ENCODE data around the gene CTSF. TPM values are rescaled to one million over a fixed set of nuclear protein-coding genes. Genes with fewer than 3 reads are reported as not detected.
"Not testable (repeated sequence)": the region's sequence is repeated elsewhere in the genome, so short reads cannot be mapped to it uniquely, and the experiment has no call there.

Gene CTSF
- polyA plus RNA-seq, 3 donors: 95.5 to 107 (median 105) TPM

DNA sequence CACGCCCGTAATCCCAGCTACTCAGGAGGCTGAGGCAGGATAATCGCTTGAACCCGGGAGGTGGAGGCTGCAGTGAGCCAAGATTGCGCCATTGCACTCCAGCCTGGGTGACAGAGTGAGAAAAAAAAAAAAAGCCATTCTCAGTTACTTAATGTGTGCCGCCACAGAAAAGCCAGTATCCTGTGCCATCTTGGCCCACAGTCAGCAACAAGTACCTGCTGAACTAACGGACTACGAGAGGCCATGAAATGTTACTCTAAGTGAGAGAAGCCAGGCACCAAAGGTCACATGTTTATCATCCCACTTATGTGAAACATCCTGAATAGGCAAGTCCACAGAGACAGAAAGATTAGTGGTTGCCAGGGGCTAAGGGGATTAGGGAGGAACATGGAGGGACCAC is 27.8 kb downstream of the CTSF start:
- not testable (repeated sequence) for DNase-seq (ENCODE audit: low read depth in 3 of 3, low spot score in 2 of 3)

DNA sequence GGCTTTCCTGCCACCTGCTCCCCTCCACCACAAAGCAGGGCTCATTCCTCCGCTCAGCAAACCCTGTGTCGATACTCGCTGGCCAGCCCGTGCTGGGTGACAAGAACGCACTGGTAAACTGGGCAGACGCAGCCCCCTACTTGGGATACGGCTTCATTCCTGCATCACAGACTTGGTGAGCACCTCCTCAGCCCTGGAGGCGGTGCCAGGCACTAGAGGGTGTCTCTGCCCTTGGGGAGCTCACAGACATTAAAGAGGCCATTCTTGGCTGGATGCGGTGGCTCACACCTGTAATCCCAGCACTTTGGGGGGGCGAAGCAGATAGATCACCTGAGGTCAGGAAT is 28.6 kb downstream of the CTSF start:
- no peak for DNase-seq (ENCODE audit: low read depth in 3 of 3, low spot score in 2 of 3)

DNA sequence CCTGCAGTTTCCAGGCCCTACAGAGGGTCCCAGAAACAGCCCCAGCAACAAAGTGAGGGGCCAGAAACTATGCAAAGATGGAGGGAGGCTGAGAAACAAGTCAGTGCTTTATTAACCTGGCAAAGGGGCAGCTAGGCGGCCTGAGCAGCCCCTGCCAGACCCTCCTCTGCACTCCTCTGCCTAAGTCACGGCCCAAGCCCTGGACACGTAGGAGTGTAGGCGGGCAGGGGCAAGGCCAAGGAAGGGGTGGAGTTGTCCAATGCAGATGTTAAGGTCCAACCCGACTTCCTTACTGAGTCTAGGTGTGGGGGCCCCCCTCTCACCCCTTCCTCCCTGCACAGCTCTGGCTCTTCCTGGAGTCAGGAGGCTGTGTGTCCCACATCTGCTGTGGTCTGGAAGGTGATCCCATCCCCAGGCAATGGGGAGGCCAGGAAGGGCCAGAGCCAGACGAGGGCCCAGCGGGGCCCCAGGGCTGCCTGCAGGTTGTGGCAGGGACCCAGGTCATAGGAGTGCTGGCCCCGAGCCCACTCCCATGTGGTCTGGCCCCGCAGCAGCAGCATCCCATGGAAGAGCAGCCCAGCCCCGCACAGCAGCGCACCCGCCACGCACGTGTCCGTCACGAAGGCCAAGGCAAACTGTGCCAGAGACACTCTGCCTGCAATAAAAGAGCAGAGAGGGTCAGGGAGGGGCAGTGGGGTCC is 29.1 kb downstream of the CTSF start:
- no peak for DNase-seq (ENCODE audit: low read depth in 3 of 3, low spot score in 2 of 3)

DNA sequence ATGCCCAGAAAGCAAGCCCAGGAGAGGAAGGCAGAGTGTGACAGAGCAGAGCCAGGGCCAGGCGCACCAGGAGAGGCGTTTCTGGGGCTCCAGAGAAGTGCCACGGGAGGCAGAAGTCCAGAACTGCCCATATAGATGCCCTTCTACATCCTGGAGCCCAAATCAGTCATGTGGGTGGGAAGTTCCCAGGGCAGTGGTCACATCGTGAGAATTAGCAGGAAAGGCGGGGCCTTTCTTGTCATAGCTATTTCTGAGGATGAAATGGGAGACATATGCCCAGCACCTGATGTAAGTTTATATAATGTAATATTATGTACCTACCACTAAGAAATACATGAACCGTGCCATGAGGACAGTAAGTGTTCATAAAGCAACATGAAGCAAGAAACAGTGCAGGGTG is 35.6 kb downstream of the CTSF start:
- no peak for DNase-seq (ENCODE audit: low read depth in 3 of 3, low spot score in 2 of 3)

DNA sequence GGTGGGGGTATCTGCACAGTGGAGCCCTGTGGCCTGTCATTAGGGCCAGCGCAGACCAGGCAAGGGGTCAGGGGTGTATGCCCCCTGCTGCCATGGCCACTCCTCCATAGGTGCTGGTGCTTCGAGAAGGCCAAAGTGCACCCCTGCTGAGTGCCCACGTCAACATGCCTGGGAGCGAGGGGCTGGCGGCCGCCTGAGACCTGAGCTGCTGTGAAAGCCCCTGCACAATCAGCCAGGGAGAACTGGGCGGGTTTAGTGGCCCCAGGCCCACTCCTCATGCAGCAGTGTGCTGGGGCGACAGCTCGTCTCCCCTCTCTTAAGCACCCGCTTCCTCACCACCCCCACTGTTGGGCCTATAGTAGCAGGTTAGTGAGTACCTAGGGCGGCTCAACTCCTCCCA is 36.6 kb downstream of the CTSF start:
- DNase-seq (ENCODE audit: low read depth in 3 of 3, low spot score in 2 of 3): no peak

DNA sequence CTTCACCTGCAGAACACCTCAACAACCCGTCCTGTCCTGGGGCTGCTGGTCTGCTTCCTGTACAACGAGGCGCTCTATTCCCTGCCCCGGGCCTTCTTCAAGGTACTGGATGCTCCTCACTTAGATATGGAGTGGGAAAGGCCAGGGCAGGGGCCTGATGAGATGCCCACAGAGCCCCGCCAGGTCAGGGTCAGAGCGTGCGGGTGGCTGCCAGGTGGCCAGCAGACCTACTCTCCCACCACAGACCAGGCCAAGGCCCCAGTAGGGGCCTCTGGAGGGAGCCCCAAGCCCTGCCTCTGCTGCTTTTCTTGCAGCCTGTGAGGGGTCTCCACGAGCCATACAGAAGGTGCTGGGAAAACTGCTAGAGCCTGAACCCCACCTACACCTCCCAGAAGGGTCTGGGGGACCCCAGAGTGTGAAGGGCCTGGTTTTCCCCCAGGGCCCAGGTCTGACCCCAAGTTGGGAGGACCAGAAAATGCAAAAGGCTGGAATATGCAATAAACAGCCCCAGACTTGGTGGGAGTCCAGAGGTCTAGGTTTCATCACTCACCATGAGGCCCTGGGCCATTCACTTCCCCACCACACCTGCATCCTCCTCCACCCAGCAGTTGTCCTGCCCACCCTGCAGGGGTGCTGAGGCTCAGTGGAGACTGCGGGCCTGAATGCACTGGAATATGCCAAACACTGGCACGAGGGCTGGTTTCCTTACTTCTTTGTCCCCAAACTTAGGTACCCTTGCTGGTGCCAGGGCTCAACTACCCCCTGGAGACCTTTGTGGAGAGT is 37.3 kb downstream of the CTSF start:
- no peak for DNase-seq (ENCODE audit: low read depth in 3 of 3, low spot score in 2 of 3)

DNA sequence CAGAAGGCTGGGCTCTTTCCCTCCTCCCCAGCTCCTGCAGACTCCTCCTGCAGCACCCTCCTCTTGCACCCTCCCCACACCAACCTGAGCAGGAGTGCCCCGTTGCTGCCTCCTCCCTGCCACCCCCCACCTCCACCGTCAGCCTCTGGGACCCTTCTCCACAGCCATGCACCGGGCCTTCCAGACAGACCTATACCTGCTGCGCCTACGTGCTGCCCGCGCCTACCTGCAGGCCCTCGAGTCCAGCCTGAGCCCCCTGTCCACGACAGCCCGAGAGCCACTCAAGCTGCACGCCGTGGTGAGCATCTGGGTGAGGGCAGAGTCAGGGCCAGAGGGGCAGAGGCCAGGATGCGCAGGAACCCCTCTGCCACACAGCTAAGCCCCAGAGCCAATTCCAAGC is 38.8 kb downstream of the CTSF start:
- no peak for DNase-seq (ENCODE audit: low read depth in 3 of 3, low spot score in 2 of 3)

DNA sequence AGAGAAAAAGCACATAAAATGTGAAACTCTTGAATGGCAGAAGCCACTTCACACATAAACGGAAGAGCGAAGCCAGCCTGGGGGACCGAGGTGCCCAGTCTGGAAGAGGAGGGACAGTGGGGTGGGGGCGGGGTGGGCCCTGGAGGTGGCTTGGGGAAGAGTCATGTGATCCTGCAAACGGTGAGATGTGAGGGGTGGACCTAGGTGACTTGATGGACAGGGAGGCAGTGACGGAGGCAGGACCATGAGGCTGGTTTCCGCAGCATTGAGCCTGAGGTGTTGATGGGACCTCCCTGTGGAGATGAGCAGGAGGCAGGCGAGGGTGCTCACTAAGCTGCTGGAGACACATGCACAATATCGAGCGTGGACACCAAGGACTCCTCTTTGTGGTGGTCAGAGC is 39.3 kb downstream of the CTSF start:
- no peak for DNase-seq (ENCODE audit: low read depth in 3 of 3, low spot score in 2 of 3)

DNA sequence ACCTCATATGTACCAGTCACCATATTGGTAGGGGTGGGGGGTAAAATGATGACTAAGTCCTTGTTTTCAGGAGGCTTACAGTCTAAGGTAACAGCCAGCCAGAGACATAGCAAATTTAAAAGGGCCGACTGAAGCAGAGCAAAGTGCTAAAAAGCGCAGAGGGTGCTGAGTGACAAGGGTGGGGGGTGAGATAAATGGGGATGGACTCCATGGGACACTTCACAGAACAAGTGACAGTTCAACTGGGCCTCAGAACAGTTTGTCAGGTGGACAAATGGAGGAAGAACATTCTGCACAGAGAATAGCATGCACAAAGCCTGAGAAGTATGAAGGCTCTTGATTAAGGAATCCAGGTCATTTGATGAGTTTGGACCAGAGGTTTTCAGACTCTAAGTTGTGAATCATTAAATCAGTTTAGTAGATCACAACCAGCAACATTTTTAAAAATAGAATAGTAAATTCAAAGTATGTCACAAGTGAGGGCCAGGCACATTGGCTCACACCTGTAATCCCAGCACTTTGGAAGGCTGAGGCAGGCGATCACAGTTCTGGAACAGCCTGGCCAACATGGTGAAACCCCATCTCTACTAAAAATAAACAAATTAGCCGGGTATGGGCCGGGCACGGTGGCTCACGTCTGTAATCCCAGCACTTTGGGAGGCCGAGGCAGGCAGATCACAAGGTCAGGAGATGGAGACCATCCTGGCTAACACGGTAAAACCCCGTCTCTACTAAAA is 43.9 kb downstream of the CTSF start:
- no peak for DNase-seq (ENCODE audit: low read depth in 3 of 3, low spot score in 2 of 3)

DNA sequence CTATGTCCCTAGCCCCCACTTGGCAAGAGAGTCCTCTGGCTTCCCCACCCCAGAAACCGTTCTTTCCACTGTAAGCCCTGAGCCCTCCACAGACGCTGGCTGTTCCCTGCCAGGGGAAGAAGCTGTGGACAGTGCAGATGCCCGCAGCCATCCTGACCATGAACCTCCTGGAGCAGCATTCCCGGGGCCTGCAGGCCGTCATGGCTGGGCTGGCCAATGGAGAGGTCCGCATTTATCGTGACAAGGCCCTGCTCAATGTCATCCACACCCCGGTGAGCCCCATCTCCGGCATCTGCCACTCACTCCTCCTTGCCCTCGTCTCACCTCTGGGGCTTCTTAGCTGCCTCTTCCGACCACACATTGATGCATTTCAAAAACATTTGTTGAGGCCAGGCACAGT is 44.8 kb downstream of the CTSF start:
- DNase-seq (ENCODE audit: low read depth in 3 of 3, low spot score in 2 of 3): no peak

Other genes with a start within 250 kb of the CTSF start
- gene RIN1, start 232.2 kb downstream of the CTSF start, polyA plus RNA-seq (ENCODE audit: insufficient read length in 3 of 3): 1 to 10 TPM; 1.4 to 2.3 (median 1.6) TPM
- gene BRMS1, start 223.5 kb downstream of the CTSF start, polyA plus RNA-seq (ENCODE audit: insufficient read length in 3 of 3): 10 to 100 TPM; 30.7 to 32.0 (median 31.3) TPM
- gene B4GAT1, start 221.0 kb downstream of the CTSF start, polyA plus RNA-seq (ENCODE audit: insufficient read length in 3 of 3): 10 to 100 TPM; 50.0 to 55.0 (median 50.6) TPM
- gene SLC29A2, start 196.8 kb downstream of the CTSF start, polyA plus RNA-seq (ENCODE audit: insufficient read length in 3 of 3): 10 to 100 TPM; 17.5 to 18.2 (median 17.9) TPM
- under 1 TPM; 0.06 to 0.11 (median 0.11) TPM for gene NPAS4, start 147.6 kb downstream of the CTSF start, polyA plus RNA-seq (ENCODE audit: insufficient read length in 3 of 3)
- 10 to 100 TPM; 69.6 to 74.7 (median 72.5) TPM for gene MRPL11, start 129.8 kb downstream of the CTSF start, polyA plus RNA-seq (ENCODE audit: insufficient read length in 3 of 3)
- 1 to 10 TPM; 4.1 to 4.7 (median 4.6) TPM for gene PELI3, start 101.7 kb downstream of the CTSF start, polyA plus RNA-seq (ENCODE audit: insufficient read length in 3 of 3)
- gene DPP3, start 88.2 kb downstream of the CTSF start, polyA plus RNA-seq (ENCODE audit: insufficient read length in 3 of 3): 10 to 100 TPM; 20.5 to 22.5 (median 20.6) TPM
- gene BBS1, start 58.0 kb downstream of the CTSF start, polyA plus RNA-seq (ENCODE audit: insufficient read length in 3 of 3): 10 to 100 TPM; 59.1 to 67.6 (median 67.0) TPM
- 1 to 10 TPM; 6.5 to 7.3 (median 6.6) TPM for gene ZDHHC24, start 22.6 kb downstream of the CTSF start, polyA plus RNA-seq (ENCODE audit: insufficient read length in 3 of 3)
- under 1 TPM; 0.40 to 0.67 (median 0.53) TPM for gene ACTN3, start 21.7 kb downstream of the CTSF start, polyA plus RNA-seq (ENCODE audit: insufficient read length in 3 of 3)
- gene CCDC87, start 24.5 kb upstream of the CTSF start, polyA plus RNA-seq (ENCODE audit: insufficient read length in 3 of 3): under 1 TPM; 0.28 to 0.36 (median 0.28) TPM
- gene CCS, start 24.6 kb upstream of the CTSF start, polyA plus RNA-seq (ENCODE audit: insufficient read length in 3 of 3): 10 to 100 TPM; 37.6 to 41.9 (median 39.5) TPM
- gene RBM14, start 48.0 kb upstream of the CTSF start, polyA plus RNA-seq (ENCODE audit: insufficient read length in 3 of 3): 10 to 100 TPM; 53.8 to 60.4 (median 54.6) TPM
- 100 to 1,000 TPM; 268 to 292 (median 286) TPM for gene RBM4, start 70.1 kb upstream of the CTSF start, polyA plus RNA-seq (ENCODE audit: insufficient read length in 3 of 3)
- gene RBM4B, start 109.3 kb upstream of the CTSF start, polyA plus RNA-seq (ENCODE audit: insufficient read length in 3 of 3): 10 to 100 TPM; 66.8 to 68.8 (median 66.8) TPM
- 10 to 100 TPM; 51.2 to 65.8 (median 52.4) TPM for gene SPTBN2, start 160.6 kb upstream of the CTSF start, polyA plus RNA-seq (ENCODE audit: insufficient read length in 3 of 3)